ENCODE measurements around the gene TAS1R3. TPM values are rescaled to one million over a fixed set of nuclear protein-coding genes. Genes with fewer than 3 reads are reported as not detected.

TAS1R3 gene
- total RNA-seq, 1 experiment from 2014 or later = 0.31 TPM

DNA sequence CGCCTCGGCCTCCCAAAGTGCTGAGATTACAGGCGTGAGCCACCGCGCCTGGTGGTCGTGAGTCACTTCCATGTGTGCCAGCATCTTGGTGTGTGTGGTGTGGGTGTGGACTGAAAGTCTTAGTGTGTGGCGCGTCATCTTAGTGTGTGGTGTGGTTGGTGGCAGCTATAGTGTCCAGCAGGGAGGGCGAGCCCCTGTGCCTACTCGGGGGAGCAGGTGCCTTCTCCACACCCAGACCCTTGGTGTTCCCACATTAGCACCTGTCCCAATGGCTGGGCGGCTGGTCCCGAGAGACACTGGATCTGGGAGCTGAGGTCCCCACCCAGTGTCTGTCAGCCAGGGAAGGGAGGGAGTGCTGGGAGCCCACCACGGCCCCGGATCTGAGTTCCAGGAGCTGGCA lies 48.1 kb upstream of the TAS1R3 start:
- Histone ChIP-seq H3K27ac (ENCODE audit: low read length) (no peak overlapping the region), H3K9me3 (ENCODE audit: control insufficient read depth, insufficient read depth, low read depth, low read length) (no peaks in the 10 kb centered on the region), H3K36me3 (ENCODE audit: control insufficient read depth, insufficient read depth, low read length) (no peaks in the 10 kb centered on the region), H3K27me3 (ENCODE audit: control insufficient read depth, insufficient read depth, low read length) (no peaks in the 10 kb centered on the region), H3K4me3 (ENCODE audit: low read depth in 2 of 2, low read length in 2 of 2) (no peak overlapping the region), H3K4me1 (ENCODE audit: control insufficient read depth, insufficient read depth, low read length) (peaks cover 18% of the 10 kb centered on the region)
- CTCF ChIA-PET = interaction anchor here (0.6 kb wide), 1 partner anchor 9 kb away, joined by 3 read pairs; the partner anchor contains the start of gene UBE2J2
- no peak for TF ChIP-seq SIN3A (IDR thresholded peaks at IDR 0.05; ENCODE audit: borderline replicate concordance, insufficient read depth, low read depth, low read length)
- TF ChIP-seq, protein P1, sequence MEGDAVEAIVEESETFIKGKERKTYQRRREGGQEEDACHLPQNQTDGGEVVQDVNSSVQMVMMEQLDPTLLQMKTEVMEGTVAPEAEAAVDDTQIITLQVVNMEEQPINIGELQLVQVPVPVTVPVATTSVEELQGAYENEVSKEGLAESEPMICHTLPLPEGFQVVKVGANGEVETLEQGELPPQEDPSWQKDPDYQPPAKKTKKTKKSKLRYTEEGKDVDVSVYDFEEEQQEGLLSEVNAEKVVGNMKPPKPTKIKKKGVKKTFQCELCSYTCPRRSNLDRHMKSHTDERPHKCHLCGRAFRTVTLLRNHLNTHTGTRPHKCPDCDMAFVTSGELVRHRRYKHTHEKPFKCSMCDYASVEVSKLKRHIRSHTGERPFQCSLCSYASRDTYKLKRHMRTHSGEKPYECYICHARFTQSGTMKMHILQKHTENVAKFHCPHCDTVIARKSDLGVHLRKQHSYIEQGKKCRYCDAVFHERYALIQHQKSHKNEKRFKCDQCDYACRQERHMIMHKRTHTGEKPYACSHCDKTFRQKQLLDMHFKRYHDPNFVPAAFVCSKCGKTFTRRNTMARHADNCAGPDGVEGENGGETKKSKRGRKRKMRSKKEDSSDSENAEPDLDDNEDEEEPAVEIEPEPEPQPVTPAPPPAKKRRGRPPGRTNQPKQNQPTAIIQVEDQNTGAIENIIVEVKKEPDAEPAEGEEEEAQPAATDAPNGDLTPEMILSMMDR (IDR thresholded peaks at IDR 0.05) = no peak
- TF ChIP-seq, protein P2, sequence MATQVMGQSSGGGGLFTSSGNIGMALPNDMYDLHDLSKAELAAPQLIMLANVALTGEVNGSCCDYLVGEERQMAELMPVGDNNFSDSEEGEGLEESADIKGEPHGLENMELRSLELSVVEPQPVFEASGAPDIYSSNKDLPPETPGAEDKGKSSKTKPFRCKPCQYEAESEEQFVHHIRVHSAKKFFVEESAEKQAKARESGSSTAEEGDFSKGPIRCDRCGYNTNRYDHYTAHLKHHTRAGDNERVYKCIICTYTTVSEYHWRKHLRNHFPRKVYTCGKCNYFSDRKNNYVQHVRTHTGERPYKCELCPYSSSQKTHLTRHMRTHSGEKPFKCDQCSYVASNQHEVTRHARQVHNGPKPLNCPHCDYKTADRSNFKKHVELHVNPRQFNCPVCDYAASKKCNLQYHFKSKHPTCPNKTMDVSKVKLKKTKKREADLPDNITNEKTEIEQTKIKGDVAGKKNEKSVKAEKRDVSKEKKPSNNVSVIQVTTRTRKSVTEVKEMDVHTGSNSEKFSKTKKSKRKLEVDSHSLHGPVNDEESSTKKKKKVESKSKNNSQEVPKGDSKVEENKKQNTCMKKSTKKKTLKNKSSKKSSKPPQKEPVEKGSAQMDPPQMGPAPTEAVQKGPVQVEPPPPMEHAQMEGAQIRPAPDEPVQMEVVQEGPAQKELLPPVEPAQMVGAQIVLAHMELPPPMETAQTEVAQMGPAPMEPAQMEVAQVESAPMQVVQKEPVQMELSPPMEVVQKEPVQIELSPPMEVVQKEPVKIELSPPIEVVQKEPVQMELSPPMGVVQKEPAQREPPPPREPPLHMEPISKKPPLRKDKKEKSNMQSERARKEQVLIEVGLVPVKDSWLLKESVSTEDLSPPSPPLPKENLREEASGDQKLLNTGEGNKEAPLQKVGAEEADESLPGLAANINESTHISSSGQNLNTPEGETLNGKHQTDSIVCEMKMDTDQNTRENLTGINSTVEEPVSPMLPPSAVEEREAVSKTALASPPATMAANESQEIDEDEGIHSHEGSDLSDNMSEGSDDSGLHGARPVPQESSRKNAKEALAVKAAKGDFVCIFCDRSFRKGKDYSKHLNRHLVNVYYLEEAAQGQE (IDR thresholded peaks at IDR 0.05; ENCODE audit: insufficient read depth in 1 of 2, low read depth in 2 of 2, low read length in 1 of 2) = no peak
- TF ChIP-seq TCF7L2 (IDR thresholded peaks at IDR 0.05; ENCODE audit: low read depth, low read length) = no peak
- no peak for TF ChIP-seq POLR2AphosphoS5 (IDR thresholded peaks at IDR 0.05; ENCODE audit: low read depth, low read length)
- no TSS peak for BruUV-seq (replicated peaks)
- in situ Hi-C loops (cut with HindIII; ENCODE audit: low pct_unique_long_range_greater_than_20kb, low sequenced_read_pairs) = no loop called here
- DNase-seq (ENCODE audit: low read depth, low spot score) (no peak), ATAC-seq (no peak)
- intact Hi-C loops (cut with micrococcal nuclease; ENCODE audit: unreplicated experiment) = no loop called here
- POLR2A ChIA-PET = interaction anchor here (0.7 kb wide), 1 partner anchor 300 kb away, joined by 4 read pairs; no protein-coding TSS in a partner anchor

DNA sequence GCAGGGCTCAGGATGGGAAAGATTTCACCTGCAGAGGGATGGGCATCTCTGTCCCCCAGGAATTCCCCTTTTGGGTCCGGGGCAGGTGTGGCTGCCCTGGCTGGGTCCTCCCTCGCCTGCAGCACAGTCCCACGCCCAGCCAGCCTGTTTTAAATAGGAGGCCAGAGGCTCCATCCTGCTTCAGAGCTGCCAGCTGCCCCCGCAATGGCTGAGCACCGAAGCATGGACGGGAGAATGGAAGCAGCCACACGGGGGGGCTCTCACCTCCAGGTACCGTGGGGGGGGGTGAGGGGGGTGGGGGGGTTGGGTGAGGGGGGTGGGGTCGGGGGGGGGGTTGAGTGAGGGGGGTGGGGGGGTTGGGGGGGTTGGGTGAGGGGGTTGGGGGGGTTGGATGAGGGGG lies 47.3 kb upstream of the TAS1R3 start:
- BruUV-seq (replicated peaks) = no TSS peak
- TF ChIP-seq TCF7L2 (IDR thresholded peaks at IDR 0.05; ENCODE audit: low read depth, low read length) (no peak), POLR2AphosphoS5 (IDR thresholded peaks at IDR 0.05; ENCODE audit: low read depth, low read length) (no peak), SIN3A (IDR thresholded peaks at IDR 0.05; ENCODE audit: borderline replicate concordance, insufficient read depth, low read depth, low read length) (no peak)
- TF ChIP-seq, protein P1 (IDR thresholded peaks at IDR 0.05) = no peak
- TF ChIP-seq, protein P2 (IDR thresholded peaks at IDR 0.05; ENCODE audit: insufficient read depth in 1 of 2, low read depth in 2 of 2, low read length in 1 of 2) = no peak
- in situ Hi-C loops (cut with HindIII; ENCODE audit: low pct_unique_long_range_greater_than_20kb, low sequenced_read_pairs) = no loop called here
- no peak overlapping the region for H3K27ac ChIP-seq (ENCODE audit: low read length)
- DNase-seq (ENCODE audit: low read depth, low spot score) (no peak), ATAC-seq (peak; percentile 51)
- peaks cover 18% of the 10 kb centered on the region for H3K4me1 ChIP-seq (ENCODE audit: control insufficient read depth, insufficient read depth, low read length)
- no peaks in the 10 kb centered on the region for H3K36me3 ChIP-seq (ENCODE audit: control insufficient read depth, insufficient read depth, low read length)
- H3K27me3 ChIP-seq (ENCODE audit: control insufficient read depth, insufficient read depth, low read length) = no peaks in the 10 kb centered on the region
- ChIA-PET POLR2A (no interaction called here), CTCF (no interaction called here)
- intact Hi-C loops (cut with micrococcal nuclease; ENCODE audit: unreplicated experiment) = no loop called here
- H3K4me3 ChIP-seq (ENCODE audit: low read depth in 2 of 2, low read length in 2 of 2) = no peak overlapping the region
- H3K9me3 ChIP-seq (ENCODE audit: control insufficient read depth, insufficient read depth, low read depth, low read length) = no peaks in the 10 kb centered on the region
